Neural cell (in vitro differentiated cells): ENCODE measurements around the gene TMSB10. TPM values are rescaled to one million over a fixed set of nuclear protein-coding genes. Genes with fewer than 3 reads are reported as not detected.

Source experiments
- H2AFZ ChIP-seq: fragments of 200-600, 300-800 bp; sonication (generic), shearing (Covaris generic); 2 replicates; pipeline ENCODE4 v1.6.0; 2014; ENCODE audit warnings: low read depth, mild to moderate bottlenecking, antibody characterized with exemption, low read length, moderate library complexity
- H3F3A ChIP-seq: fragments of 200-600 bp; shearing (Covaris generic); 2 replicates; pipeline ENCODE4 v1.6.1; 2016; ENCODE audit warnings: mild to moderate bottlenecking, moderate library complexity, mixed read lengths, antibody characterized with exemption, low read length; ENCODE audit not compliant: insufficient read depth, poor library complexity, severe bottlenecking
- H3K27ac ChIP-seq: fragments of 200-600, 300-800 bp; sonication (generic), shearing (Covaris generic); 2 replicates; pipeline ENCODE4 v1.5.1; 2014; ENCODE audit warnings: mild to moderate bottlenecking, low read length, moderate library complexity
- H3K27me3 ChIP-seq: fragments of 300-800, 200-600 bp; sonication (generic), shearing (Covaris generic); 2 replicates; pipeline ENCODE4 v1.6.0; 2014; ENCODE audit warnings: mild to moderate bottlenecking, low read depth, low read length, moderate library complexity; ENCODE audit not compliant: insufficient read depth
- H3K36me3 ChIP-seq: fragments of 300-800, 200-600 bp; sonication (generic), shearing (Covaris generic); 2 replicates; pipeline ENCODE4 v1.5.1; 2014; ENCODE audit warnings: mild to moderate bottlenecking, antibody characterized with exemption, low read length, moderate library complexity; ENCODE audit not compliant: insufficient read depth
- H3K4me2 ChIP-seq: fragments of 300-800, 200-600 bp; sonication (generic), shearing (Covaris generic); 2 replicates; pipeline ENCODE4 v1.6.0; 2014; ENCODE audit warnings: mild to moderate bottlenecking, low read length
- H3K4me3 ChIP-seq: fragments of 300-800, 200-600 bp; sonication (generic), shearing (Covaris generic); 2 replicates; pipeline ENCODE4 v1.5.1; 2014; ENCODE audit warnings: mild to moderate bottlenecking, low read length, moderate library complexity
- H3K79me2 ChIP-seq: fragments of 200-600 bp; shearing (Covaris generic); replicated peaks from 2 replicates; pipeline ENCODE4 v1.6.0; 2014; ENCODE audit warnings: mild to moderate bottlenecking, low read length, moderate library complexity; ENCODE audit not compliant: insufficient read depth
- H3K9ac ChIP-seq: fragments of 300-800, 200-600 bp; sonication (generic), shearing (Covaris generic); 2 replicates; pipeline ENCODE4 v1.6.1; 2016; ENCODE audit warnings: mild to moderate bottlenecking, low read length, mixed read lengths
- H3K9me2 ChIP-seq: fragments of 200-600 bp; shearing (Covaris generic); 2 replicates; pipeline ENCODE4 v1.6.1; 2016; ENCODE audit warnings: mild to moderate bottlenecking, low read length, mixed read lengths; ENCODE audit not compliant: insufficient read depth
- H3K9me3 ChIP-seq: fragments of 200-600, 300-800 bp; sonication (generic), shearing (Covaris generic); 2 replicates; pipeline ENCODE4 v1.6.1; 2016; ENCODE audit warnings: mild to moderate bottlenecking, mixed run types, low read length, moderate library complexity, mixed read lengths
- H4K20me1 ChIP-seq: fragments of 200-600 bp; shearing (Covaris generic); 2 replicates; pipeline ENCODE4 v1.6.1; 2016; ENCODE audit warnings: mild to moderate bottlenecking, mixed run types; ENCODE audit not compliant: insufficient read depth
- CTCF ChIP-seq: fragments of 450-650 bp; IDR thresholded peaks from 2 replicates; pipeline ENCODE4 v1.5.1; 2014; ENCODE audit warnings: antibody characterized with exemption, mild to moderate bottlenecking, moderate library complexity; ENCODE audit not compliant: poor library complexity, severe bottlenecking
- EP300 ChIP-seq: fragments of 450-650 bp; conservative IDR thresholded peaks from 2 replicates; pipeline ENCODE4 v1.6.1; 2014; ENCODE audit warnings: antibody characterized with exemption, mild to moderate bottlenecking, moderate library complexity; ENCODE audit not compliant: poor library complexity, severe bottlenecking
- EZH2 ChIP-seq: fragments of 200-600, 300-800 bp; shearing (Covaris generic), sonication (generic); IDR thresholded peaks from 2 replicates; pipeline ENCODE4 v1.6.1; 2014; ENCODE audit warnings: antibody characterized with exemption, low read length, borderline replicate concordance, mild to moderate bottlenecking; ENCODE audit not compliant: insufficient read depth, poor library complexity, severe bottlenecking
- MXI1 ChIP-seq: fragments of 450-650 bp; conservative IDR thresholded peaks from 2 replicates; pipeline ENCODE4 v1.6.1; 2014; ENCODE audit warnings: antibody characterized with exemption, mild to moderate bottlenecking; ENCODE audit not compliant: poor library complexity, severe bottlenecking
- POLR2AphosphoS5 ChIP-seq: IDR thresholded peaks from 2 replicates; pipeline ENCODE4 v1.6.1; 2012
- RAD21 ChIP-seq: fragments of 450-650 bp; conservative IDR thresholded peaks from 2 replicates; pipeline ENCODE4 v1.6.1; 2014; ENCODE audit warnings: antibody characterized with exemption, mild to moderate bottlenecking, moderate library complexity
- SMC3 ChIP-seq: fragments of 450-650 bp; conservative IDR thresholded peaks from 2 replicates; pipeline ENCODE4 v1.6.1; 2014; ENCODE audit warnings: antibody characterized with exemption, mild to moderate bottlenecking, moderate library complexity; ENCODE audit not compliant: poor library complexity
- TAF1 ChIP-seq: IDR thresholded peaks from 2 replicates; pipeline ENCODE4 v1.6.1; 2012; ENCODE audit warnings: low read depth
- polyA plus RNA-seq: library from polyadenylated mRNA; depleted of rRNA; stranded (reverse); fragments of >200 nt; gene quantifications from 2 replicates; pipeline ENCODE4 v1.2.3, GENCODE V29; 2014
- TF ChIP-seq, protein P1 (sequence below): IDR thresholded peaks from 2 replicates; pipeline ENCODE4 v1.6.1; 2012; ENCODE audit warnings: borderline replicate concordance

The TMSB10 gene
- polyA plus RNA-seq, 1 donor from 2014 or later: 15,324 TPM

GRCh38 chr2:84919885-84920580 lies 14.6 kb downstream of the TMSB10 start (continued):
- TF ChIP-seq CTCF: no peak

GRCh38 chr2:84923009-84923408 lies 17.6 kb downstream of the TMSB10 start:
- H3K9me3 ChIP-seq: no peaks in the 10 kb centered on the region
- H3K9ac ChIP-seq: no peak overlapping the region
- H2AFZ ChIP-seq: no peak overlapping the region
- no peaks in the 10 kb centered on the region for H3K27me3 ChIP-seq
- no peaks in the 10 kb centered on the region for H4K20me1 ChIP-seq
- no peaks in the 10 kb centered on the region for H3K79me2 ChIP-seq
- TF ChIP-seq TAF1 (no peak), CTCF (no peak), EP300 (no peak), EZH2 (no peak), SMC3 (no peak), RAD21 (no peak), MXI1 (no peak), POLR2AphosphoS5 (no peak)
- TF ChIP-seq, protein P1, sequence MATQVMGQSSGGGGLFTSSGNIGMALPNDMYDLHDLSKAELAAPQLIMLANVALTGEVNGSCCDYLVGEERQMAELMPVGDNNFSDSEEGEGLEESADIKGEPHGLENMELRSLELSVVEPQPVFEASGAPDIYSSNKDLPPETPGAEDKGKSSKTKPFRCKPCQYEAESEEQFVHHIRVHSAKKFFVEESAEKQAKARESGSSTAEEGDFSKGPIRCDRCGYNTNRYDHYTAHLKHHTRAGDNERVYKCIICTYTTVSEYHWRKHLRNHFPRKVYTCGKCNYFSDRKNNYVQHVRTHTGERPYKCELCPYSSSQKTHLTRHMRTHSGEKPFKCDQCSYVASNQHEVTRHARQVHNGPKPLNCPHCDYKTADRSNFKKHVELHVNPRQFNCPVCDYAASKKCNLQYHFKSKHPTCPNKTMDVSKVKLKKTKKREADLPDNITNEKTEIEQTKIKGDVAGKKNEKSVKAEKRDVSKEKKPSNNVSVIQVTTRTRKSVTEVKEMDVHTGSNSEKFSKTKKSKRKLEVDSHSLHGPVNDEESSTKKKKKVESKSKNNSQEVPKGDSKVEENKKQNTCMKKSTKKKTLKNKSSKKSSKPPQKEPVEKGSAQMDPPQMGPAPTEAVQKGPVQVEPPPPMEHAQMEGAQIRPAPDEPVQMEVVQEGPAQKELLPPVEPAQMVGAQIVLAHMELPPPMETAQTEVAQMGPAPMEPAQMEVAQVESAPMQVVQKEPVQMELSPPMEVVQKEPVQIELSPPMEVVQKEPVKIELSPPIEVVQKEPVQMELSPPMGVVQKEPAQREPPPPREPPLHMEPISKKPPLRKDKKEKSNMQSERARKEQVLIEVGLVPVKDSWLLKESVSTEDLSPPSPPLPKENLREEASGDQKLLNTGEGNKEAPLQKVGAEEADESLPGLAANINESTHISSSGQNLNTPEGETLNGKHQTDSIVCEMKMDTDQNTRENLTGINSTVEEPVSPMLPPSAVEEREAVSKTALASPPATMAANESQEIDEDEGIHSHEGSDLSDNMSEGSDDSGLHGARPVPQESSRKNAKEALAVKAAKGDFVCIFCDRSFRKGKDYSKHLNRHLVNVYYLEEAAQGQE: no peak
- no peak overlapping the region for H3K4me2 ChIP-seq
- H3F3A ChIP-seq: no peaks in the 10 kb centered on the region
- no peaks in the 10 kb centered on the region for H3K9me2 ChIP-seq
- H3K27ac ChIP-seq: no peak overlapping the region
- no peak overlapping the region for H3K4me3 ChIP-seq
- H3K36me3 ChIP-seq: no peaks in the 10 kb centered on the region
